CD14-positive monocyte (primary cell): ENCODE measurements around the gene STX2. TPM values are rescaled to one million over a fixed set of nuclear protein-coding genes. Genes with fewer than 3 reads are reported as not detected.
A peak's percentile ranks its signal among the peaks of the same experiment; 100 is the strongest.

Source experiments
- DNase-seq, 3 donors: peaks; one replicate each; pipeline ENCODE4 v3.0.0-alpha.2; 2011 to 2022
- H2AFZ ChIP-seq: 2 replicates; pipeline ENCODE4 v1.6.0; 2012; ENCODE audit warnings: mild to moderate bottlenecking, low read depth, low read length, inconsistent platforms; ENCODE audit not compliant: insufficient read depth, poor library complexity, severe bottlenecking
- H3K27ac ChIP-seq, 2 donors: 1 replicate in 1 of 2; 2 replicates in 1 of 2; pipeline ENCODE4 v1.5.1; 2012 to 2013; ENCODE audit warnings: low read length in 2 of 2, control low read depth in 1 of 2, inconsistent platforms in 1 of 2, low read depth in 1 of 2, mild to moderate bottlenecking in 1 of 2
- H3K27me3 ChIP-seq, 2 donors: one replicate each; pipeline versions ENCODE4 v1.6.0 to v1.6.1; 2011 to 2013; ENCODE audit warnings: low read length in 2 of 2; ENCODE audit not compliant: control insufficient read depth in 2 of 2, insufficient read depth in 2 of 2
- H3K36me3 ChIP-seq, 2 donors: replicated peaks in 1 of 2; 1 replicate in 1 of 2; 2 replicates in 1 of 2; pipeline versions ENCODE4 v1.5.1 to v1.6.1; 2012 to 2013; ENCODE audit warnings: low read length in 2 of 2, control low read depth in 1 of 2, inconsistent platforms in 1 of 2, mild to moderate bottlenecking in 1 of 2; ENCODE audit not compliant: insufficient read depth in 2 of 2, control insufficient read depth in 1 of 2
- H3K4me1 ChIP-seq, 2 donors: 1 replicate in 1 of 2; 2 replicates in 1 of 2; pipeline versions ENCODE4 v1.5.1 to v1.6.1; 2012 to 2013; ENCODE audit warnings: low read length in 2 of 2, control low read depth in 1 of 2, inconsistent platforms in 1 of 2, mild to moderate bottlenecking in 1 of 2, moderate library complexity in 1 of 2; ENCODE audit not compliant: insufficient read depth in 2 of 2, control insufficient read depth in 1 of 2
- H3K4me2 ChIP-seq: replicated peaks from 2 replicates; pipeline ENCODE3; 2012; ENCODE audit warnings: low read length, moderate library complexity, mild to moderate bottlenecking; ENCODE audit not compliant: poor library complexity, severe bottlenecking; ENCODE audit errors: extremely low read depth
- H3K4me3 ChIP-seq, 3 experiments: fragments of 200-600 bp in 1 of 3; sonication (generic) in 1 of 3; replicated peaks in 1 of 3; 1 replicate in 2 of 3; 2 replicates in 1 of 3; pipeline ENCODE4 v1.5.1; 2011 to 2013; ENCODE audit warnings: low read length in 3 of 3, mild to moderate bottlenecking in 3 of 3, control low read depth in 2 of 3, low read depth in 2 of 3, inconsistent platforms in 1 of 3, moderate library complexity in 1 of 3
- H3K79me2 ChIP-seq: 2 replicates; pipeline ENCODE4 v1.6.0; 2012; ENCODE audit warnings: mild to moderate bottlenecking, control low read depth, inconsistent platforms, low read length, moderate library complexity; ENCODE audit not compliant: insufficient read depth
- H3K9ac ChIP-seq: 2 replicates; pipeline ENCODE4 v1.6.0; 2017; ENCODE audit warnings: low read length, mild to moderate bottlenecking; ENCODE audit not compliant: insufficient read depth, poor library complexity, severe bottlenecking
- H3K9me3 ChIP-seq, 2 donors: replicated peaks in 1 of 2; 1 replicate in 1 of 2; 2 replicates in 1 of 2; pipeline versions ENCODE4 v1.5.1 to v1.6.1; 2012 to 2013; ENCODE audit warnings: low read length in 2 of 2, control low read depth in 1 of 2; ENCODE audit not compliant: control insufficient read depth in 1 of 2, insufficient read depth in 1 of 2
- H4K20me1 ChIP-seq: 2 replicates; pipeline ENCODE4 v1.6.0; 2012; ENCODE audit warnings: mild to moderate bottlenecking, low read length, control low read depth, moderate library complexity; ENCODE audit not compliant: insufficient read depth
- H3K27ac Mint-ChIP-seq, 7 donors: one replicate each; pipeline ENCODE4 v1.8.0; 2020; ENCODE audit warnings: mild to moderate bottlenecking in 7 of 7, mixed read lengths in 7 of 7, moderate library complexity in 6 of 7, inconsistent platforms in 2 of 7
- H3K27me3 Mint-ChIP-seq, 3 donors: one replicate each; pipeline ENCODE4 v1.8.0; 2021 to 2022; ENCODE audit warnings: low read depth in 3 of 3, mild to moderate bottlenecking in 3 of 3, mixed read lengths in 3 of 3, moderate library complexity in 3 of 3, inconsistent platforms in 1 of 3
- H3K36me3 Mint-ChIP-seq, 2 donors: one replicate each; pipeline ENCODE4 v1.8.0; 2020; ENCODE audit warnings: mixed read lengths in 2 of 2, inconsistent platforms in 1 of 2, mild to moderate bottlenecking in 1 of 2
- H3K4me1 Mint-ChIP-seq: one replicate; pipeline ENCODE4 v1.8.0; 2020; ENCODE audit warnings: mild to moderate bottlenecking, mixed read lengths
- H3K4me3 Mint-ChIP-seq, 2 donors: one replicate each; pipeline ENCODE4 v1.8.0; 2020; ENCODE audit warnings: mild to moderate bottlenecking in 2 of 2, mixed read lengths in 2 of 2, moderate library complexity in 1 of 2
- H3K9me3 Mint-ChIP-seq, 7 donors: one replicate each; pipeline ENCODE4 v1.8.0; 2020 to 2022; ENCODE audit warnings: mixed read lengths in 7 of 7, mild to moderate bottlenecking in 6 of 7, moderate library complexity in 6 of 7, inconsistent platforms in 2 of 7
- WGBS: methylation state at CpG from one replicate; pipeline ENCODE4 v1.1.5; 2013; ENCODE audit warnings: missing lambda C conversion rate; ENCODE audit not compliant: insufficient coverage; 5-methylcytosine and 5-hydroxymethylcytosine counted together
- intact Hi-C, 2 donors: fragments of 100-400 bp; cut with micrococcal nuclease; formaldehyde crosslinking; loops; one replicate each; pipeline versions ENCODE4 v1.15.0 to v1.15.1; 2023
- polyA plus RNA-seq, 3 donors: library from polyadenylated mRNA; depleted of rRNA in 1 of 3; unstranded in 2 of 3; stranded (reverse) in 1 of 3; fragments of 300-500 nt in 2 of 3; fragments of >200 nt in 1 of 3; fragmentation: Illumina TruSeq in 2 of 3; gene quantifications; 1 replicate in 2 of 3; 2 replicates in 1 of 3; pipeline ENCODE4 v1.2.3, GENCODE V29; 2012 to 2021
- TF ChIP-seq, protein P1 (sequence below): fragments of 200-600 bp; IDR thresholded peaks from one replicate; pipeline ENCODE4 v1.8.0; 2022; ENCODE audit warnings: antibody characterized with exemption, mild to moderate bottlenecking

The STX2 gene
- polyA plus RNA-seq, 3 donors, result 4.8 to 32.9 (median 7.6) TPM

DNA sequence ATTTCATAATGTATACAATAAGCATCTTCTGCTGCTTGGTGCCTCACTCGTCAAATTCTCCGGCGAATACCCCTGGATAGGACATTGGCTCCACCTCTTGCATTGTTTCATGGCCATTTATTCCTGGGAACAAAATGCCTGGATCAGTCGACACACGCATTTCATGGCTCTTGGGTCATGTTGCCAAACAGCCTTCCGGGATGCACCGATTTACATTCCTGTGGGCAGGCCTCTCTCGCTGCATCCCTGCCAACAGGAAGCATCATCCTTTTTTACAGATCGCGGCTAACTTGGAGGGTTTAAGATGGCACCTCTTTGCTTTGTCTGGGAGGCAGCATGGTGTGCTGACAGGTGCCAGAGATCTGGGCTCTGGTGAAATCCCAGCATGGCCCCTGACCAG is 90.3 kb downstream of the STX2 start:
- Histone ChIP-seq H3K4me2 (no peak overlapping the region), H3K9ac (no peak overlapping the region), H3K9me3 (no peaks in the 10 kb centered on the region), H2AFZ (no peak overlapping the region), H3K4me1 (no peaks in the 10 kb centered on the region), H3K36me3 (no peaks in the 10 kb centered on the region), H3K27ac (no peak overlapping the region), H4K20me1 (no peaks in the 10 kb centered on the region), H3K27me3 (no peaks in the 10 kb centered on the region), H3K4me3 (no peak overlapping the region), H3K79me2 (no peaks in the 10 kb centered on the region)
- no peak for DNase-seq
- Mint-ChIP-seq H3K4me3 (no peak overlapping the region), H3K4me1 (peaks cover 4% of the 10 kb centered on the region), H3K9me3 (peaks cover 0 to 4% (median 0%) of the 10 kb centered on the region in 7 donors), H3K27me3 (peaks cover 4 to 13% (median 4%) of the 10 kb centered on the region in 3 donors), H3K27ac (no peak overlapping the region), H3K36me3 (no peaks in the 10 kb centered on the region)
- WGBS, result 70% methylated on average over 10 of the region's 10 CpGs
- TF ChIP-seq, protein P1, sequence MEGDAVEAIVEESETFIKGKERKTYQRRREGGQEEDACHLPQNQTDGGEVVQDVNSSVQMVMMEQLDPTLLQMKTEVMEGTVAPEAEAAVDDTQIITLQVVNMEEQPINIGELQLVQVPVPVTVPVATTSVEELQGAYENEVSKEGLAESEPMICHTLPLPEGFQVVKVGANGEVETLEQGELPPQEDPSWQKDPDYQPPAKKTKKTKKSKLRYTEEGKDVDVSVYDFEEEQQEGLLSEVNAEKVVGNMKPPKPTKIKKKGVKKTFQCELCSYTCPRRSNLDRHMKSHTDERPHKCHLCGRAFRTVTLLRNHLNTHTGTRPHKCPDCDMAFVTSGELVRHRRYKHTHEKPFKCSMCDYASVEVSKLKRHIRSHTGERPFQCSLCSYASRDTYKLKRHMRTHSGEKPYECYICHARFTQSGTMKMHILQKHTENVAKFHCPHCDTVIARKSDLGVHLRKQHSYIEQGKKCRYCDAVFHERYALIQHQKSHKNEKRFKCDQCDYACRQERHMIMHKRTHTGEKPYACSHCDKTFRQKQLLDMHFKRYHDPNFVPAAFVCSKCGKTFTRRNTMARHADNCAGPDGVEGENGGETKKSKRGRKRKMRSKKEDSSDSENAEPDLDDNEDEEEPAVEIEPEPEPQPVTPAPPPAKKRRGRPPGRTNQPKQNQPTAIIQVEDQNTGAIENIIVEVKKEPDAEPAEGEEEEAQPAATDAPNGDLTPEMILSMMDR, result no peak
- intact Hi-C loops, result no loop called here

- no peaks in the 10 kb centered on the region for H4K20me1 ChIP-seq
- H3K27me3 ChIP-seq, result no peaks in the 10 kb centered on the region
- DNase-seq, result peak; percentile 18 to 47 (median 40)
- H2AFZ ChIP-seq, result no peak overlapping the region
- TF ChIP-seq, protein P1, result peak; percentile 82
- WGBS, result 0% methylated on average over 2 of the region's 13 CpGs
- H3K36me3 ChIP-seq, result no peaks in the 10 kb centered on the region
- no peak overlapping the region for H3K27ac ChIP-seq
- Mint-ChIP-seq H3K27ac (peak overlapping the region in 1 of 7 donors; percentile 50), H3K9me3 (peaks cover 0 to 7% (median 3%) of the 10 kb centered on the region in 7 donors), H3K4me1 (peaks cover 4% of the 10 kb centered on the region), H3K4me3 (no peak overlapping the region), H3K36me3 (no peaks in the 10 kb centered on the region), H3K27me3 (peaks cover 4 to 13% (median 4%) of the 10 kb centered on the region in 3 donors)
- H3K9ac ChIP-seq, result no peak overlapping the region
- intact Hi-C loops, result no loop called here
- H3K9me3 ChIP-seq, result peaks cover 0 to 3% of the 10 kb centered on the region in 2 donors
- H3K4me3 ChIP-seq, result no peak overlapping the region
- no peak overlapping the region for H3K4me2 ChIP-seq
- H3K4me1 ChIP-seq, result no peaks in the 10 kb centered on the region
- H3K79me2 ChIP-seq, result no peaks in the 10 kb centered on the region
Observed at GRCh38 chr12:130747867-130748740, 90.9 kb downstream of the STX2 start.
